Measurements from ENCODE around the gene SLC5A2.
"Not testable (repeated sequence)": the region's sequence is repeated elsewhere in the genome, so short reads cannot be mapped to it uniquely, and the experiment has no call there.

Gene SLC5A2

GRCh38 chr16:31536804-31537361 lies 54.0 kb downstream of the SLC5A2 start:
- no peak for DNase-seq (ENCODE audit: extremely low read depth, low read depth)
- no peak for TF ChIP-seq CTCF (IDR thresholded peaks at IDR 0.05; ENCODE audit: low read depth, low read length)

GRCh38 chr16:31537362-31538242 lies 54.7 kb downstream of the SLC5A2 start:
- no peak for DNase-seq (ENCODE audit: extremely low read depth, low read depth)
- no peak for TF ChIP-seq CTCF (IDR thresholded peaks at IDR 0.05; ENCODE audit: low read depth, low read length)

- not testable (repeated sequence) for DNase-seq (ENCODE audit: extremely low read depth, low read depth)
Measured at GRCh38 chr16:31538243-31538598, 55.3 kb downstream of the SLC5A2 start.

- DNase-seq (ENCODE audit: extremely low read depth, low read depth): not testable (repeated sequence)
Measured at GRCh38 chr16:31539762-31540161, 56.8 kb downstream of the SLC5A2 start.
